WTC11 (cell line): ENCODE data around the gene SCGB1D4. TPM values are rescaled to one million over a fixed set of nuclear protein-coding genes. Genes with fewer than 3 reads are reported as not detected.

ENCODE experiments used
- ATAC-seq: fragments of 200-7000 bp; cut with Tn5 transposase; 2 replicates; pipeline ENCODE4 v1.10.0; 2021; ENCODE audit warnings: mild to moderate bottlenecking, moderate library complexity
- CTCF ChIA-PET: fragments of 300-600 bp; sonication (Branson Sonifier 250); formaldehyde crosslinking; loops from one replicate; lab custom pipeline; 2021; ENCODE audit warnings: antibody characterized with exemption; lab: Charles Lee
- POLR2A ChIA-PET: fragments of 350-600 bp; sonication (Branson Sonifier 250); formaldehyde crosslinking; loops from one replicate; lab custom pipeline; 2021; ENCODE audit warnings: antibody characterized with exemption; lab: Charles Lee
- DNase-seq: peaks from one replicate; pipeline ENCODE4 v3.0.0; 2021; ENCODE audit warnings: low spot score
- H3K27ac Mint-ChIP-seq: 2 replicates; pipeline ENCODE4 v1.8.0; 2021; ENCODE audit warnings: mixed read lengths
- H3K27me3 Mint-ChIP-seq: 2 replicates; pipeline ENCODE4 v1.8.0; 2021; ENCODE audit warnings: low read depth, mild to moderate bottlenecking, moderate library complexity, mixed read lengths
- H3K36me3 Mint-ChIP-seq: 2 replicates; pipeline ENCODE4 v1.8.0; 2021; ENCODE audit warnings: mixed read lengths
- H3K4me1 Mint-ChIP-seq: 2 replicates; pipeline ENCODE4 v1.8.0; 2022; ENCODE audit warnings: mixed read lengths
- H3K4me3 Mint-ChIP-seq: 2 replicates; pipeline ENCODE4 v1.8.0; 2021; ENCODE audit warnings: mild to moderate bottlenecking, moderate library complexity, mixed read lengths
- H3K9me3 Mint-ChIP-seq: 2 replicates; pipeline ENCODE4 v1.8.0; 2021; ENCODE audit warnings: mixed read lengths
- CTCF ChIP-seq: fragments of 200-600 bp; IDR thresholded peaks from 2 replicates; pipeline ENCODE4 v1.8.0; 2022; ENCODE audit warnings: antibody characterized with exemption
- E2F5 ChIP-seq: sonication (generic); formaldehyde crosslinking; IDR thresholded peaks from 2 replicates; pipeline ENCODE4 v1.8.1; 2022; ENCODE audit warnings: mild to moderate bottlenecking, moderate library complexity, missing genetic modification reagents
- ETV6 ChIP-seq: sonication (generic); formaldehyde crosslinking; IDR thresholded peaks from 2 replicates; pipeline ENCODE4 v1.8.1; 2022; ENCODE audit warnings: mild to moderate bottlenecking, missing genetic modification reagents
- GRHL2 ChIP-seq: fragments of 250-450 bp; sonication (Bioruptor Pico); IDR thresholded peaks from 2 replicates; pipeline ENCODE4 v1.8.0; 2022; ENCODE audit warnings: mild to moderate bottlenecking, moderate library complexity; ENCODE audit not compliant: insufficient replicate concordance, severe bottlenecking
- GTF2I ChIP-seq: fragments of 250-450 bp; sonication (Bioruptor Pico); conservative IDR thresholded peaks from 2 replicates; pipeline ENCODE4 v1.4.0; 2021; ENCODE audit warnings: mild to moderate bottlenecking
- IRF2 ChIP-seq: sonication (generic); formaldehyde crosslinking; IDR thresholded peaks from 2 replicates; pipeline ENCODE4 v1.8.0; 2022; ENCODE audit warnings: low read depth, missing genetic modification reagents, borderline replicate concordance
- JUN ChIP-seq: sonication (generic); formaldehyde crosslinking; IDR thresholded peaks from 2 replicates; pipeline ENCODE4 v1.8.0; 2023; ENCODE audit warnings: mild to moderate bottlenecking, missing genetic modification reagents
- MYBL2 ChIP-seq: sonication (generic); formaldehyde crosslinking; IDR thresholded peaks from 2 replicates; pipeline ENCODE4 v1.8.1; 2023; ENCODE audit warnings: mild to moderate bottlenecking, moderate library complexity, missing genetic modification reagents
- NFE2L1 ChIP-seq: sonication (generic); formaldehyde crosslinking; IDR thresholded peaks from 2 replicates; pipeline ENCODE4 v1.8.1; 2023; ENCODE audit warnings: missing genetic modification reagents
- NR1H2 ChIP-seq: sonication (generic); formaldehyde crosslinking; IDR thresholded peaks from 2 replicates; pipeline ENCODE4 v1.9.0; 2021; ENCODE audit warnings: mild to moderate bottlenecking, moderate library complexity, missing genetic modification reagents
- NR3C1 ChIP-seq: sonication (generic); formaldehyde crosslinking; conservative IDR thresholded peaks from 2 replicates; pipeline ENCODE4 v1.8.1; 2023; ENCODE audit warnings: low read depth, mild to moderate bottlenecking, missing genetic modification reagents
- OVOL2 ChIP-seq: fragments of 250-450 bp; sonication (Bioruptor Pico); IDR thresholded peaks from 2 replicates; pipeline ENCODE4 v1.9.0; 2021; ENCODE audit warnings: mild to moderate bottlenecking, borderline replicate concordance
- PRDM15 ChIP-seq: sonication (generic); formaldehyde crosslinking; IDR thresholded peaks from 2 replicates; pipeline ENCODE4 v1.8.0; 2022; ENCODE audit warnings: missing genetic modification reagents
- PREB ChIP-seq: sonication (generic); formaldehyde crosslinking; IDR thresholded peaks from 2 replicates; pipeline ENCODE4 v1.8.1; 2022; ENCODE audit warnings: mild to moderate bottlenecking, missing genetic modification reagents, moderate library complexity, borderline replicate concordance
- RORB ChIP-seq: fragments of 250-450 bp; sonication (Bioruptor Pico); IDR thresholded peaks from 2 replicates; pipeline ENCODE4 v1.9.0; 2021; ENCODE audit warnings: mild to moderate bottlenecking
- SOX15 ChIP-seq: fragments of 250-450 bp; sonication (Bioruptor Pico); IDR thresholded peaks from 2 replicates; pipeline ENCODE4 v1.9.0; 2021; ENCODE audit warnings: mild to moderate bottlenecking
- STAT6 ChIP-seq: sonication (generic); formaldehyde crosslinking; conservative IDR thresholded peaks from 2 replicates; pipeline ENCODE4 v1.8.1; 2023; ENCODE audit warnings: mild to moderate bottlenecking, low read depth, missing genetic modification reagents, moderate library complexity
- TCF7 ChIP-seq: sonication (generic); formaldehyde crosslinking; IDR thresholded peaks from 2 replicates; pipeline ENCODE4 v1.8.0; 2022; ENCODE audit warnings: mild to moderate bottlenecking, low read depth, missing genetic modification reagents, moderate library complexity
- ZNF219 ChIP-seq: sonication (generic); formaldehyde crosslinking; IDR thresholded peaks from 2 replicates; pipeline ENCODE4 v1.8.0; 2023; ENCODE audit warnings: missing genetic modification reagents, mild to moderate bottlenecking, borderline replicate concordance
- ZNF396 ChIP-seq: fragments of 250-450 bp; sonication (Bioruptor Pico); IDR thresholded peaks from 2 replicates; pipeline ENCODE4 v1.8.0; 2021; ENCODE audit warnings: mild to moderate bottlenecking, moderate library complexity, borderline replicate concordance
- ZNF416 ChIP-seq: fragments of 250-450 bp; sonication (Bioruptor Pico); IDR thresholded peaks from 2 replicates; pipeline ENCODE4 v1.9.0; 2021; ENCODE audit warnings: mild to moderate bottlenecking, inconsistent platforms
- ZNF425 ChIP-seq: fragments of 250-450 bp; sonication (Bioruptor Pico); conservative IDR thresholded peaks from 2 replicates; pipeline ENCODE4 v1.9.0; 2021; ENCODE audit warnings: mild to moderate bottlenecking
- total RNA-seq: library from RNA; stranded (reverse); gene quantifications from 3 replicates; pipeline ENCODE4 v1.2.3, GENCODE V29; 2021

Gene SCGB1D4
- total RNA-seq, 1 experiment from 2014 or later = not detected

GRCh38 chr11:62253999-62254542 is 44.8 kb downstream of the SCGB1D4 start:
- DNase-seq (no peak), ATAC-seq (no peak)
- H3K4me1 Mint-ChIP-seq = no peaks in the 10 kb centered on the region
- no peak for TF ChIP-seq GTF2I (CRISPR knock-in tag)
- TF ChIP-seq STAT6 = no peak
- no peak for TF ChIP-seq ZNF425
- no peak for TF ChIP-seq CTCF
- no peak for TF ChIP-seq NR3C1
- TF ChIP-seq NFE2L1 (CRISPR knock-in tag) = no peak
- TF ChIP-seq JUN = no peak
- no peak for TF ChIP-seq ZNF219 (CRISPR knock-in tag)
- no peak for TF ChIP-seq ZNF416 (CRISPR knock-in tag)
- no peak overlapping the region for H3K4me3 Mint-ChIP-seq
- H3K9me3 Mint-ChIP-seq = peaks cover 58% of the 10 kb centered on the region
- H3K27me3 Mint-ChIP-seq = peaks cover 37% of the 10 kb centered on the region
- CTCF ChIA-PET = no interaction called here
- peaks cover 36% of the 10 kb centered on the region for H3K36me3 Mint-ChIP-seq
- H3K27ac Mint-ChIP-seq = no peak overlapping the region
- POLR2A ChIA-PET = no interaction called here

- ChIA-PET CTCF (no interaction called here), POLR2A (no interaction called here)
- H3K27ac Mint-ChIP-seq = no peak overlapping the region
- H3K9me3 Mint-ChIP-seq = peaks cover 58% of the 10 kb centered on the region
- peaks cover 36% of the 10 kb centered on the region for H3K36me3 Mint-ChIP-seq
- H3K4me3 Mint-ChIP-seq = no peak overlapping the region
- peaks cover 37% of the 10 kb centered on the region for H3K27me3 Mint-ChIP-seq
- DNase-seq = no peak
- H3K4me1 Mint-ChIP-seq = no peaks in the 10 kb centered on the region
- ATAC-seq = no peak
- TF ChIP-seq GRHL2 (CRISPR knock-in tag) (no peak), PRDM15 (CRISPR knock-in tag) (no peak), RORB (CRISPR knock-in tag) (no peak), PREB (CRISPR knock-in tag) (no peak), ZNF396 (CRISPR knock-in tag) (no peak), OVOL2 (CRISPR knock-in tag) (no peak), TCF7 (no peak), CTCF (no peak), MYBL2 (CRISPR knock-in tag) (no peak), SOX15 (CRISPR knock-in tag) (no peak), ETV6 (CRISPR knock-in tag) (no peak), NR1H2 (CRISPR knock-in tag) (no peak), IRF2 (CRISPR knock-in tag) (no peak), E2F5 (no peak)
These were observed 47.2 kb downstream of the SCGB1D4 start for GRCh38 chr11:62251698-62252097.
